DND-41 (cell line): Measurements from ENCODE around the gene CDC25C.

Experiments used
- ATAC-seq: fragments of 200-7000 bp; cut with Tn5 transposase; 3 replicates; pipeline ENCODE4 v1.9.1; 2021; ENCODE audit warnings: low read depth; ENCODE audit not compliant: insufficient read depth
- DNase-seq: peaks from one replicate; pipeline ENCODE4 v3.0.0-alpha.2; 2020
- H2AFZ ChIP-seq: 2 replicates; pipeline ENCODE4 v1.6.0; 2012; ENCODE audit warnings: low read depth, low read length
- H3K27ac ChIP-seq: 2 replicates; pipeline ENCODE4 v1.5.1; 2012; ENCODE audit warnings: low read length, inconsistent platforms
- H3K27me3 ChIP-seq: fragments of 200-600 bp; sonication (generic); 2 replicates; pipeline ENCODE4 v1.6.0; 2012; ENCODE audit warnings: low read length, mild to moderate bottlenecking, inconsistent platforms; ENCODE audit not compliant: insufficient read depth, poor library complexity
- H3K36me3 ChIP-seq: 2 replicates; pipeline ENCODE4 v1.5.1; 2012; ENCODE audit warnings: low read length, inconsistent platforms; ENCODE audit not compliant: insufficient read depth
- H3K4me1 ChIP-seq: 2 replicates; pipeline ENCODE4 v1.5.1; 2012; ENCODE audit warnings: mild to moderate bottlenecking, low read length; ENCODE audit not compliant: insufficient read depth
- H3K4me2 ChIP-seq: 2 replicates; pipeline ENCODE4 v1.6.0; 2012; ENCODE audit warnings: mild to moderate bottlenecking, moderate library complexity, low read length, inconsistent platforms; ENCODE audit not compliant: insufficient read depth
- H3K4me3 ChIP-seq, 2 experiments: fragments of 200-600 bp in 1 of 2; shearing (Covaris generic) in 1 of 2; 2 replicates each; pipeline ENCODE4 v1.5.1; 2012 to 2016; ENCODE audit warnings: inconsistent platforms in 2 of 2, low read length in 2 of 2, mild to moderate bottlenecking in 2 of 2, low read depth in 1 of 2, moderate library complexity in 1 of 2
- H3K79me2 ChIP-seq: 2 replicates; pipeline ENCODE4 v1.6.0; 2012; ENCODE audit warnings: low read length, inconsistent platforms; ENCODE audit not compliant: insufficient read depth
- H3K9ac ChIP-seq: 2 replicates; pipeline ENCODE4 v1.6.0; 2012; ENCODE audit warnings: low read depth, mild to moderate bottlenecking, inconsistent platforms, low read length, moderate library complexity
- H3K9me3 ChIP-seq: 2 replicates; pipeline ENCODE4 v1.5.1; 2012; ENCODE audit warnings: low read length, moderate library complexity, mild to moderate bottlenecking, inconsistent platforms; ENCODE audit not compliant: insufficient read depth, severe bottlenecking
- H4K20me1 ChIP-seq: 2 replicates; pipeline ENCODE4 v1.6.0; 2012; ENCODE audit warnings: low read length; ENCODE audit not compliant: insufficient read depth
- CTCF ChIP-seq: IDR thresholded peaks from 2 replicates; pipeline ENCODE4 v1.5.1; 2012; ENCODE audit warnings: borderline replicate concordance, low read length, moderate library complexity, mild to moderate bottlenecking; ENCODE audit not compliant: poor library complexity, severe bottlenecking; ENCODE audit errors: extremely low read depth
- EZH2 ChIP-seq: IDR thresholded peaks from 3 replicates; pipeline ENCODE4 v1.6.1; 2012; ENCODE audit warnings: borderline replicate concordance, low read depth, mild to moderate bottlenecking, moderate library complexity, low read length, inconsistent platforms; ENCODE audit not compliant: severe bottlenecking

Gene CDC25C

GRCh38 chr5:138271281-138271680 lies 60.3 kb downstream of the CDC25C start:
- H3K4me2 ChIP-seq, result no peak overlapping the region
- no peak overlapping the region for H2AFZ ChIP-seq
- H3K4me1 ChIP-seq, result peaks cover 13% of the 10 kb centered on the region
- ATAC-seq (no peak), DNase-seq (no peak)
- TF ChIP-seq EZH2 (no peak), CTCF (no peak)
- H3K4me3 ChIP-seq, result no peak overlapping the region
- H4K20me1 ChIP-seq, result no peaks in the 10 kb centered on the region
- H3K27me3 ChIP-seq, result peaks cover 28% of the 10 kb centered on the region
- H3K9me3 ChIP-seq, result no peaks in the 10 kb centered on the region
- no peak overlapping the region for H3K27ac ChIP-seq
- H3K79me2 ChIP-seq, result no peaks in the 10 kb centered on the region
- H3K36me3 ChIP-seq, result no peaks in the 10 kb centered on the region
- no peak overlapping the region for H3K9ac ChIP-seq

- no peak overlapping the region for H3K27ac ChIP-seq
- H2AFZ ChIP-seq, result no peak overlapping the region
- H3K79me2 ChIP-seq, result no peaks in the 10 kb centered on the region
- no peak overlapping the region for H3K9ac ChIP-seq
- H3K4me2 ChIP-seq, result no peak overlapping the region
- DNase-seq, result no peak
- no peaks in the 10 kb centered on the region for H4K20me1 ChIP-seq
- no peak overlapping the region for H3K4me3 ChIP-seq
- H3K27me3 ChIP-seq, result no peaks in the 10 kb centered on the region
- no peak for ATAC-seq
- no peak for TF ChIP-seq EZH2
- TF ChIP-seq CTCF, result no peak
- no peaks in the 10 kb centered on the region for H3K36me3 ChIP-seq
- no peaks in the 10 kb centered on the region for H3K4me1 ChIP-seq
- H3K9me3 ChIP-seq, result no peaks in the 10 kb centered on the region
Observed at GRCh38 chr5:138264183-138264582, 67.4 kb downstream of the CDC25C start.

- Histone ChIP-seq H3K4me3 (no peak overlapping the region), H3K27me3 (no peaks in the 10 kb centered on the region), H3K9ac (no peak overlapping the region), H2AFZ (no peak overlapping the region), H3K4me2 (no peak overlapping the region), H3K4me1 (no peaks in the 10 kb centered on the region), H3K79me2 (no peaks in the 10 kb centered on the region), H4K20me1 (no peaks in the 10 kb centered on the region), H3K9me3 (no peaks in the 10 kb centered on the region), H3K27ac (no peak overlapping the region), H3K36me3 (no peaks in the 10 kb centered on the region)
- no peak for DNase-seq
- no peak for ATAC-seq
- TF ChIP-seq CTCF (no peak), EZH2 (no peak)
Observed at GRCh38 chr5:138263581-138263980, 68.0 kb downstream of the CDC25C start.
